GM18499 (cell line): Measurements from ENCODE around the gene FBXL12.
"Not testable (repeated sequence)": the region's sequence is repeated elsewhere in the genome, so short reads cannot be mapped to it uniquely, and the experiment has no call there.

Source experiments
- ATAC-seq: cut with Tn5 transposase; IDR thresholded peaks from one replicate; pipeline ENCODE4 v1.9.1; 2021; ENCODE audit warnings: moderate number of reproducible peaks; ENCODE audit not compliant: insufficient read depth, unreplicated experiment

Gene FBXL12

DNA sequence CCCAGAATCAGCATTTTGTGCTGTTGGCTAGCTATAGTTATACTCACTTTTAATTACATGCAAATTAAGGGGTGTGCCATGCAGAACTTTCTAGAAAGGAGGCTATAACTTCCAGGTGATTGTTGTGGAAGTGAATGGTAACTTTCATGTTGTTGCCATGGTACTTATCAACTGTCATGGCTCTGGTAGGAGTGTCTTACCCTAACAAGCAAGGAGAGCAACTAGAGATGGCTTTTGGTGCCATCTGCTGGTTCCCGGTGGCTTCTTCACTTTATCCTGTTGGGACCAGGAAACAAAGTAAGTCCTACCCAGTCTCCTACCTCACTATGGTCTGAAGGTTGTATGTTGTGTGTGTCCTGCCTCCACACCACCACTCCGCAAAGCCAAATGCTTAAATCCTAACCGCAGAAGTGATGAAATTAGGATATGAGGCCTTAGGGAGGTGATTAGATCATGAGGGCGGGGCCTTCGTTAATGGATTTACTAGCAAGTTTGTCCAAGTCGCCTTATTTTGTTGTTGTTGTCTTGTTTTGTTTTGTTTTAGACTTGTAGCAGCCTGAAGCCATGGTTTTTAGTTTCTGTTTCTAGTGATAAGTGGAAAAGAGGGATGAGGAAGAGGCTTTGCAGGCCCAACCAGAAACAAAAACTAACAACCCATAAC is 22.6 kb downstream of the FBXL12 start:
- ATAC-seq, result no peak

DNA sequence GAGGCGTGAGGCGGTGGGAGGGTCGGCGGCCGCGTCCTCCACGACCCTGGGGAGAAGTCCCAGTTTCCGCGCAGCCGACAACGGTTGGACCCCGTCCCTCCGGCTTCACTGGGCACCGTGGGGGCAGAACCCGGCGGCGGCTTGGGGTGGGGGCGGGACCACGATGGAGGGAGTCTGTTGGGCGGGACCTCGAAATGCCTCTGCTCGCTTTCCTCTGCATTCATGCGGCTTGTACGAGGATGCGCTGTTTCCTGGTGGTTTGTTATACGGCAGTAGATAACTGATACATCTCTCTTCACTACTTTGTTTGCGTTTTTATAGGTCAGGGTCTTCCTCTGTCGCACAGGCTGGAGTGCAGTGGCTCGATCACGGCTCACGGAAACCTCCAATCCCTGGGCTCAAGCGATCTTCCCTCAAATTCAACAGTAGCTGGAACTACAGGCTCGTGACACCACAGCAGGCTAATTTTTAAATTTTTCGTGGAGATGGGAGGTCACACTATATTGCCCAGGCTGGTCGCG is 25.7 kb downstream of the FBXL12 start:
- ATAC-seq, result no peak

DNA sequence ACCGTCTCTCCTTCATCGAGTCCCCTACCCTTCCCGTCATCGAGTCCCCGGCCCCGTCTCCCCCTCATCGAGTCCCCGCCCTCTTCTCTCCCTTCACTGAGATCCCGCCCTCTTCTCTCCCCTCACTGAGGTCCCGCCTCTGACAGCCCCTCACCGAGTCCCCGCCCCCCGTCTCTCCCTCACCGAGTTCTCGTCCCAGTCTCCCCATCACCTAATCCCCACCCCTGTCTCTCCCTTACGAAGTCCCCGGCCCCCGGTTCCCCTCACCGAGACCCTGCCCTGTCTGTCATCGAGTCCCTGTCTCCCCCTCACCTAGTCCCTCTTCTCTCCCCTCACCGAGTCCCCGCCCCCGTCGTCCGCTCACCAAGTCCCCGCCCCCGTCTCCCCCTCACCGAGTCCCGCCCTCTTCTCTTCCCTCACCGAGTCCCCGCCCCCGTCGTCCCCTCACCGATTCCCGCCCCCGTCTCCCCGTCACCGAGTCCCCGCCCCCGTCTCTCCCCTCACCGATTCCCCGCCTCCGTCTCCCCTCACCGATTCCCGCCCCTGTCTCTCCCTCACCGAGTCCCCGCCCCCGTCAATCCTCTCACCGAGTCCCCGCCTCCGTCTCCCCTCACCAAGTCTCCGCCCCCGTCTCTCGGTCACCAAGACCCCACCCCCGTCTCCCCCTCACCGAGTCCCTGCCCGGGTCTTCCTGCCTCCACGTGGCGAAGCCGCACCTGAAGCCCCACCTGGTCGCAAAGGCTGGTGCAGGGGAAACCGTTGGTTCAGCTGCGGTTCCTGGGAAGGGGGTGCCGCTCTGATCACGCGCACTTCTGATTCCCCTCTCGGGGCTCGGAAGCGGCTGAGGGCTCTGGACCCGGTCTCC is 26.4 kb downstream of the FBXL12 start:
- no peak for ATAC-seq

DNA sequence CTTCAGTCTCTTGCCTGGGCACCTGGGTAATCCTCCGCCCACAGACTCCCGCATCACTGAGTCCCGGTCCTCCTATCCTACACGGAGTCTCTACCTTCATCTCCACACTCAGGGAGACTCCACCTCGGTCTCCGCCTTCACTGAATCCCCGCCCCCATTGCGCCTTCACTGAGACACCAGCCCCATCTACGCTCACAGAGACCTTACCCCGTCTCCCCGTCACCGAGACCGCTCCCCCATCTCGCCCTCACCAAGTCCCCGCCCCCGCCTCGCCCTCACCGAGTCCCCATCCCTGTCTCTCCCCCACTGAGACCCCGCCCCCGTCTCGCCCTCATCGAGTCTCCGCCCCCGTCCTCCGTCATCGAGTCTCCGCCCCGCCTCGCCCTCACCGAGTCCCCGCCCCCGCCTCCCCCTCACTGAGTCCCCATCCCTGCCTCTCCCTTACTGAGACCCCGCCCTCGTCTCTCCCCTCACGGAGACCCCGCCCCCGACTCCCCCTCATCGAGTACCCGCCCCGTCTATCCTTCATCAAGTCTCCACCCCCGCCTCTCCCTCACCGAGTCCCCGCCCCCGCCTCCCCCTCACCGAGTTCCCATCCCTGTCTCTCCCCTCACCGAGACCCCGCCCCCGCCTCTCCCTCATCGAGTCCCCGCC is 27.2 kb downstream of the FBXL12 start:
- no peak for ATAC-seq

DNA sequence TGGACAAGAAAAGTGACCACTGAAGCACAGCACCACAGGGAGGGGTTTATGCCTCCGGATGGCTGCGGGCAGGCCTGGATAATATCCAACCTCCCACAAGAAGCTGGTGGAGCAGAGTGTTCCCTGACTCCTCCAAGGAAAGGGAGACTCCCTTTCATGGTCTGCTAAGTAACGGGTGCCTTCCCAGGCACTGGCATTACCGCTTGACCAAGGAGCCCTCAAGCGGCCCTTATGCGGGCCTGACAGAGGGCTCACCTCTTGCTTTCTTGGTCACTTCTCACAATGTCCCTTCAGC is 27.9 kb downstream of the FBXL12 start:
- ATAC-seq, result not testable (repeated sequence)

DNA sequence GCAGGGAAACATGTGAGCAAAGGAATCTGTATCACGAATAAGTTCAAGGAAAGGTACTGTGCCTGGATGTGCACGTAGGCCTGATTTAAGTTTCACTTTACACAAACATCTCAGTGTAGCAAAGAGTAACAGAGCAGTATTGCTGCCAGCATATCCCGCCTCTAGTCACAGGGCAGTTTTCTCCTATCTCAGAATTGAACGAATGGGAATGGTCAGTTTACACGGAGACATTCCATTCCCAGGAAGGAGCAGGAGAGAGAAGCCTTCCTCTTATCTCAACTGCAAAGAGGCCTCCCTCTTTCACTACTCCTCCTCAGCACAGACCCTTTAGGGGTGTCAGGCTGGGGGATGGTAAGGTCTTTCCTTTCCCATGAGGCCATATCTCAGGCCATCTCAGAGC is 29.3 kb downstream of the FBXL12 start:
- not testable (repeated sequence) for ATAC-seq

DNA sequence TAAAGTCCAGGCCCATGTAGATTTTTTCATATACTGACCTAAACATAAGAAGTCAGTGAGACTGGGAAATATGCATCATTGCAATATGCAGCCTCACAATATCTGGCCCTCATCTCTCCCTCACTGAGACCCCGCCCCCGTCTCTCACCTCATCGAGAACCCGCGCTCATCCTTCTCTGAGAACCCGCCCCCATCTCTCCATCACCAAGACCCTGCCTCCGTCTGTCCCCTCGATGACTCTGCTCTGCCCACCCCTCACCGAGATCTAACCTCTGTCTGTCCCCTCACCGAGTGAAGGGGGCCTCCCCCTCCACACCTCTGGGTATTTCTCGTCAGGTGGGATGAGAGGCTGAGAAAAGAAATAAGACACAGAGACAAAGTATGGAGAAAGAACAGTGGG is 29.8 kb downstream of the FBXL12 start:
- ATAC-seq, result no peak

DNA sequence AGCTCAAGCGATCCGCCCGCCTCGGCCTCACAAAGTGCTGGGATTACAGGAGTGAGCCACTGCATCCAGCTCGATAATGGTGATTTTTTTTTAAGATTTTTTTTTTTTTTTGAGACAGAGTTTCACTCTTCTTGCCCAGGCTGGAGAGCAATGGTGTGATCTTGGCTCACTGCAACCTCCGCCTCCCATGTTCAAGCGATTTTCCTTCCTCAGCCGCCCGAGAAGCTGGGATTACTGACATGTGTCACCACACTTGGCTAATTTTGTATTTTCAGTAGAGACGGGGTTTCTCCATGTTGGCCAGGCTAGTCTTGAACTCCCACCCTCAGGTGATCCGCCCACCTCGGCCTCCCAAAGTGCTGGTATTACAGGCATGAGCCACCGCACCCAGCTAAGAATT is 30.3 kb downstream of the FBXL12 start:
- ATAC-seq, result not testable (repeated sequence)

DNA sequence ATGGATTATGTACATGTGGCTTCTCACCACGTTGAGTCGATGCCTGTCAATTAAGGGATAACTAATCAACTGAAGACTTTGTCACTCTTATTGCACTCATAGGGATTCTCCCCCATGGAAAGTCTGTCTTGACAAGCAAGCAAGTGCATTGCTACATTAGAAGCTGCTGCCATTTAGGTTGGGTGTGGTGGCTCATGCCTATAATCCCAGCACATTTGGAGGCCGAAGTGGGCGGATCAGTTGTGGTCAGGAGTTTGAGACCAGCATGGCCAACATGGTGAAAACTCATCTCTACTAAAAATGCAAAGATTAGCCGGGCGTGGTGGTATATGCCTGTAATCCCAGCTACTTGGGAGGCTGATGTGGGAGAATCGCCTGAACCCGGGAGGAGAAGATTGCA is 32.1 kb downstream of the FBXL12 start:
- no peak for ATAC-seq

DNA sequence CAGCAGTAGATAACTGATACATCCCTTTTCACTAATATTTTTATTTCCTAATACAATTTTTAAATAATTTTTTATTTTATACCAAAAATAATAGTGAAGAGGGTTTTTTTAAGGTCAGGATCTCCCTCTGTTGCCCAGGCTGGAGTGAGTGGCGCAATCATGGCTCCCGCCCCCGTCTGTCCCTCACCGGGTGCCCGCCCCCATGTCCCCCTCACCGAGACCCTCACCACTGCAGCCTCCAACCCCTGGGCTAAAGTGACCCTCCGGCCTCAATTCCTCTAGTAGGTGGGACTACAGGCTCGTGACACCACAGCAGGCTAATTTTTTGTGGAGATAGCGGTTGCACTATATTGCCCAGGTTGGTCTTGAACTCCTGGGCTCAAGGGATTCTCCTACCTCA is 32.5 kb downstream of the FBXL12 start:
- ATAC-seq, result no peak

DNA sequence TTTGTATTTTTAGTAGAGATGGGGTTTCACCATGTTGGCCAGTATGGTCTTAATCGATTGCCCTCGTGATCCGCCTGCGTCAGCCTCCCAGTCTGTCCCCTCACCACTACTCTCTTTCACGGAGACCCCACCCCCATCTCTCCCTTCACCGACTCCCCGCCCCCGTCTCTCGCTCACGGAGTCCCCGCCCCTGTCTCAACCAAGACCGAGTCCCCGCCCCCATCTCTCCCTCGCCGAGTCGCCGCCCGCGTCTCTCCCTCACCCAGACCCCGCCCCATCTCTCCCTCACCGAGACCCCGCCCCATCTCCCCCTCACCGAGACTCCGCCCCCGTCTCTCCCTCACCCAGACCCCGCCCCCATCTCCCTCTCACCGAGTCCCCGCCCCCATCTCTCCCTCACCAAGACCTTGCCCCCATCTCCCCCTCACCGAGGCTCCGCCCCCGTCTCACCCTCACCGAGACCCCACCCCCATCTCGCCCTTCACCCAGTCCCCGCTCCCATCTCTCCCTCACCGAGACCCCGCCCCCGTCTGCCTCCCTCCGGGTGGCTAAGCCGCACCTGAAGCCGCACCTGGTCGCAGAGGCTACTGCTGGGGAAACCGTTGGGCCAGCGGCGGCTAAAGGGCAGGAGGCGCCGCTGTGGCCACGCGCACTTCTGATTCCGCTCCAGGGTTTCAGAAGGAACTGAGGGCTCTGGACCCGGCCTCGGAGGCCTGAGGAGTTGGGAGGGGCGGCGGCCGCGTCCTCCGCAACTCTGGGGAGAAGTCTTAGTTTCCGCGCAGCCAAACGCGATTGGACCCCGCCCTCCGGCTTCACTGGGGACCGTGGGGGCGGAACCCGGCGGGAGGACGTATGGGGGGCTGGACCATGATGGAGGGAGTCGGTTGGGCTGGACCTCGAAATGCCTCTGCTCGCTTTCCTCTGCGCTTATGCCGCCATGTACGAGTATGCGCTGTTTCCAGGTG is 33.2 kb downstream of the FBXL12 start:
- peak; percentile 51 for ATAC-seq

DNA sequence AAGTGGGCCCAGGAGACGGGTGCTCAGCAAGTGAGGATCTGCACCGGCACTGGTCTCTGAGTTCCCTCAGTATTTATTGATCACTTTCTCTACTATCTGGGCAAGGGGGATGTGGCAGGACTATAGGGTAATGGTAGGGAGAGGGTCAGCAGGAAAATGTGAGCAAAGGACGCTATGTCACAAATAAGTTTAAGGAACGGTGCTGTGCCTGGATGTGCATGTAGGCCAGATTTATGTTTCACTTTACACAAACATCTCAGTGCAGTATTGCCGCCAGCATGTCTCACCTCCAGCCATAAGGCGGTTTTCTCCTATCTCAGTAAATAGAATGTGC is 34.7 kb downstream of the FBXL12 start:
- not testable (repeated sequence) for ATAC-seq

DNA sequence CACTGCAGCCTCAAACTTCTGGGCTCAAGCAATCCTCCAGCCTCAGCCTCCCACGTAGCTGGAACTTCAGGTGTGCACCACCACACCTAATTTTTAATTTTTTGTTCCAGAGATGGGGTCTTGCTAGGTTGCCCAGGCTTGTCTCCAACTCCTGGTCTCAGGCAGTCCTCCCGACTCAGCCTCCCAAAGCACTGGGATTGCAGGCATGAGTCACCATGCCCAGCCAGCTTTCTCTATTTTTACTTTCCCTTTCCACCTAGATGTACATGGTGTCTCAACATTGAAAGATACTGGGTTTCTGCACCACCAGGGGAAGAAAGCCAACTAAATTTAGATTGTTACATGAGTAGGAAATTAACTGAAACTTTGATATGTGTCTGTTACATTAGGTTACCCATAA is 36.5 kb downstream of the FBXL12 start:
- no peak for ATAC-seq

DNA sequence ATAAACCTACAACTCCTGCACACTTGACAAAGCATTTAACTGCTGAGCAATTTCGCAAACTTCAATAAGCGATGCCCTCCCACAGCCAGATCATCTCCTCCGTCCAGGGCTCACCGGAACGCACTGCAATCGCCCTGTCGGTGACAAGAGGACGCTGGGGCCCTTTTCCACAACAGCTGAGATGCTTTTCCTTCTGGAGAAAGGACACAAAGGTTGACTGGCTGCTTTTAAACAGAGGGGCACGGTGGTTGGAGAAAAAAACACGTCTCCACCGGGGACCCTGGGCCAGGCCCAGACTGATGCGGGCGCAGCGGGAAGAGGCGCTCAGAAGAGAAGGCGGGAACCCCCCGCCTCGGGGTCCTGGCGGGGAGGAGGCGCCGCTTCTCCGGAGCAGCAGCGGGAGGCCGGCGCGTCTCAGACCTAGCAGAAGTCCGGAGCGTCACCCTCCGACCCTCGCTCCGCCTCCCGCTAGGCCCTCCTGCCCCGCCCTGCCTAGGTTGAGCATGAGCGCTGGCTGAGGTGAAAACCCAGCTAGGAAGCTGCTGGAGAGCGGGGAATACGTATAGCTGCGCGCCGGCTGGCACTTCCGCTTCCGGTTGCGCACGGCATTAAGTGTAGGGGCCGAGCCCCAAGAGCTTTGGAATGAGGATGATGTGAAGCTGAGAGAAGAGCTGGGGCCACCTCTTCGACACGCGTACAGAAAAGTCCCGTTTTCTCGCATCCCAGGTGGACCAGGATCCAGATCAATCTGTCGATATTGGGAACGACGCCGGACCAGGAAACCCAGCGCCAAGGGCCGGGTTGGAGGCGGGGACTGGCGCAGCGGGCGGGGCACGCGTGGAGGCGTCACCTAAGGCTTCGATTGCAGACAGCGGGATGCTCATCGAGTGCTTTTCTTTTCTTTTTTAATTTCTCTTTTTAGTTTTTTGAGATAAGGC is 50.4 kb downstream of the FBXL12 start, which contains the start of gene ZNF846:
ZNF846 (minus strand) TSS at position 564 of the 938 bp plus-strand sequence. CDS start 3,788 bp downstream, outside the sequence.
- peak; percentile 91 for ATAC-seq
